Kidney (tissue), 14 donors: Measurements from ENCODE around the gene NPAS3. TPM values are rescaled to one million over a fixed set of nuclear protein-coding genes. Genes with fewer than 3 reads are reported as not detected.

Source experiments
- DNase-seq, 5 donors: peaks; one replicate each; pipeline ENCODE4 v3.0.0-alpha.2; 2013 to 2020
- FAIRE-seq: peaks from 2 replicates; lab custom pipeline; 2012; peaks lifted over from hg19 to GRCh38; lab: Jason Lieb, UNC
- H3K27ac ChIP-seq, 2 donors: one replicate each; pipeline ENCODE4 v1.7.0; 2013; ENCODE audit warnings: low read depth in 2 of 2, low read length in 2 of 2, inconsistent platforms in 1 of 2
- H3K27me3 ChIP-seq: one replicate; pipeline ENCODE4 v1.7.1; 2013; ENCODE audit warnings: low read length, inconsistent platforms; ENCODE audit not compliant: control insufficient read depth, insufficient read depth
- H3K36me3 ChIP-seq, 3 donors: one replicate each; pipeline versions ENCODE4 v1.7.0 to v1.7.1; 2013; ENCODE audit warnings: low read length in 3 of 3, control low read depth in 1 of 3, inconsistent platforms in 1 of 3; ENCODE audit not compliant: insufficient read depth in 3 of 3, control insufficient read depth in 2 of 3
- H3K4me1 ChIP-seq, 3 donors: one replicate each; pipeline versions ENCODE4 v1.7.0 to v1.7.1; 2013; ENCODE audit warnings: low read length in 3 of 3, inconsistent platforms in 1 of 3, low read depth in 1 of 3; ENCODE audit not compliant: control insufficient read depth in 2 of 3, insufficient read depth in 2 of 3
- H3K4me3 ChIP-seq, 3 donors: one replicate each; pipeline versions ENCODE4 v1.7.0 to v1.8.1; 2013; ENCODE audit warnings: low read length in 3 of 3, control low read depth in 1 of 3, inconsistent platforms in 1 of 3
- H3K9ac ChIP-seq, 3 donors: one replicate each; pipeline versions ENCODE4 v1.7.0 to v1.7.1; 2013; ENCODE audit warnings: low read length in 3 of 3, control low read depth in 1 of 3, inconsistent platforms in 1 of 3
- H3K9me3 ChIP-seq, 3 donors: one replicate each; pipeline versions ENCODE4 v1.7.0 to v1.7.1; 2013; ENCODE audit warnings: low read length in 3 of 3, control low read depth in 1 of 3, inconsistent platforms in 1 of 3; ENCODE audit not compliant: control insufficient read depth in 2 of 3, insufficient read depth in 1 of 3
- intact Hi-C: fragments of 100-400 bp; cut with DNase I; formaldehyde crosslinking; loops from one replicate; pipeline ENCODE4 v1.11.1; 2022
- polyA plus RNA-seq: library from polyadenylated mRNA; stranded (reverse); fragments of 350-450 nt; fragmentation: Illumina TruSeq; extraction: RNeasy Lipid Tissue Mini Kit (QIAGEN cat#74804); gene quantifications from one replicate; pipeline ENCODE4 v1.2.3, GENCODE V29; 2014; ENCODE audit warnings: low read depth, low replicate concordance; ENCODE audit not compliant: insufficient read depth
- total RNA-seq: library from RNA; stranded (reverse); fragmentation: NEBNext Ultra II Directional; extraction: Animal tissue kit (Norgen Biotek cat#: 25700); gene quantifications from one replicate; pipeline ENCODE4 v1.2.1, GENCODE V29; 2021
- TF ChIP-seq, protein P1 (sequence below): IDR thresholded peaks from 3 replicates; pipeline ENCODE4 v1.5.1; 2012; ENCODE audit warnings: mild to moderate bottlenecking, moderate library complexity, borderline replicate concordance; ENCODE audit not compliant: insufficient read depth; ENCODE audit errors: extremely low read depth
- donor health status: control.
- donor health status: control.
- donor health status: control.
- donor health status: control.
- donor health status: control.
- donor health status: DM: yes; HTN: yes; CAD: no.
- donor health status: Normal renal cell carcinoma (clear cell type).

NPAS3 gene
- total and polyA plus RNA-seq, 2 donors from 2014 or later, result 0.82 to 5.0 TPM

DNA sequence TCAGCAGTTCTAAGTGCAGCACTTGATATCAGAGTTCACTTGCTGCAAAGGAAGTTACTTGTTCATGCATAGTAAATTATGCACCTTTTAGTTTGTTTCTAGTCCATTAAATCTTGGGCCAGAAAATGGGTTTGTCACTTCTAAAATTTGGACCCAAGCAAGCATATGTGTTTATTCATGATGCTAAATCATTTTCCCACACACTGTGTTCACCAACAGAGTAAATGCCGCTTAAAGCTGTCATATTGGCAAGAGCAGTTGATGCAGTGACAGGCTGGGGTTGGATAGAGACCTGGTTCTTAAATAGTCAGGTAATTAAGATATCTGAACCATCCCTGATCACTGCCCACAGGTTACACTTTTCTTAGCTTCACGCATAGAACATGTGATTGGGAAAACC lies 602.5 kb downstream of the NPAS3 start:
- FAIRE-seq, result no peak
- H3K9ac ChIP-seq, result no peak overlapping the region
- TF ChIP-seq, protein P1, sequence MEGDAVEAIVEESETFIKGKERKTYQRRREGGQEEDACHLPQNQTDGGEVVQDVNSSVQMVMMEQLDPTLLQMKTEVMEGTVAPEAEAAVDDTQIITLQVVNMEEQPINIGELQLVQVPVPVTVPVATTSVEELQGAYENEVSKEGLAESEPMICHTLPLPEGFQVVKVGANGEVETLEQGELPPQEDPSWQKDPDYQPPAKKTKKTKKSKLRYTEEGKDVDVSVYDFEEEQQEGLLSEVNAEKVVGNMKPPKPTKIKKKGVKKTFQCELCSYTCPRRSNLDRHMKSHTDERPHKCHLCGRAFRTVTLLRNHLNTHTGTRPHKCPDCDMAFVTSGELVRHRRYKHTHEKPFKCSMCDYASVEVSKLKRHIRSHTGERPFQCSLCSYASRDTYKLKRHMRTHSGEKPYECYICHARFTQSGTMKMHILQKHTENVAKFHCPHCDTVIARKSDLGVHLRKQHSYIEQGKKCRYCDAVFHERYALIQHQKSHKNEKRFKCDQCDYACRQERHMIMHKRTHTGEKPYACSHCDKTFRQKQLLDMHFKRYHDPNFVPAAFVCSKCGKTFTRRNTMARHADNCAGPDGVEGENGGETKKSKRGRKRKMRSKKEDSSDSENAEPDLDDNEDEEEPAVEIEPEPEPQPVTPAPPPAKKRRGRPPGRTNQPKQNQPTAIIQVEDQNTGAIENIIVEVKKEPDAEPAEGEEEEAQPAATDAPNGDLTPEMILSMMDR, result no peak
- no peak overlapping the region for H3K27ac ChIP-seq
- no peaks in the 10 kb centered on the region for H3K4me1 ChIP-seq
- no peaks in the 10 kb centered on the region for H3K36me3 ChIP-seq
- intact Hi-C loops, result no loop called here
- no peaks in the 10 kb centered on the region for H3K9me3 ChIP-seq
- H3K4me3 ChIP-seq, result no peak overlapping the region
- DNase-seq, result no peak
- H3K27me3 ChIP-seq, result no peaks in the 10 kb centered on the region

- Histone ChIP-seq H3K27ac (no peak overlapping the region), H3K9me3 (no peaks in the 10 kb centered on the region), H3K4me3 (no peak overlapping the region), H3K36me3 (no peaks in the 10 kb centered on the region), H3K27me3 (no peaks in the 10 kb centered on the region), H3K4me1 (no peaks in the 10 kb centered on the region), H3K9ac (no peak overlapping the region)
- TF ChIP-seq, protein P1, result no peak
- DNase-seq (no peak), FAIRE-seq (no peak)
- intact Hi-C loops, result no loop called here
These were observed 603.9 kb downstream of the NPAS3 start for GRCh38 chr14:33542338-33543287.

GRCh38 chr14:33545696-33546095 lies 607.0 kb downstream of the NPAS3 start:
- DNase-seq, result no peak
- H3K4me1 ChIP-seq, result no peaks in the 10 kb centered on the region
- intact Hi-C loops, result no loop called here
- no peak for FAIRE-seq
- H3K9ac ChIP-seq, result no peak overlapping the region
- no peak overlapping the region for H3K27ac ChIP-seq
- no peaks in the 10 kb centered on the region for H3K9me3 ChIP-seq
- no peaks in the 10 kb centered on the region for H3K36me3 ChIP-seq
- H3K4me3 ChIP-seq, result no peak overlapping the region
- no peaks in the 10 kb centered on the region for H3K27me3 ChIP-seq
- TF ChIP-seq, protein P1, result no peak
